ENCODE measurements around the gene PRIM1. TPM values are rescaled to one million over a fixed set of nuclear protein-coding genes. Genes with fewer than 3 reads are reported as not detected.

Gene PRIM1
- total and polyA plus RNA-seq, 2 of the 13 experiments (the other 11 are each of a cell fraction or from before 2014, with no cell fraction given), result 30.0 to 47.3 TPM

GRCh38 chr12:56724972-56725722 is 27.0 kb downstream of the PRIM1 start, which contains the start of gene NACA (continued):
- TF ChIP-seq, protein P1, sequence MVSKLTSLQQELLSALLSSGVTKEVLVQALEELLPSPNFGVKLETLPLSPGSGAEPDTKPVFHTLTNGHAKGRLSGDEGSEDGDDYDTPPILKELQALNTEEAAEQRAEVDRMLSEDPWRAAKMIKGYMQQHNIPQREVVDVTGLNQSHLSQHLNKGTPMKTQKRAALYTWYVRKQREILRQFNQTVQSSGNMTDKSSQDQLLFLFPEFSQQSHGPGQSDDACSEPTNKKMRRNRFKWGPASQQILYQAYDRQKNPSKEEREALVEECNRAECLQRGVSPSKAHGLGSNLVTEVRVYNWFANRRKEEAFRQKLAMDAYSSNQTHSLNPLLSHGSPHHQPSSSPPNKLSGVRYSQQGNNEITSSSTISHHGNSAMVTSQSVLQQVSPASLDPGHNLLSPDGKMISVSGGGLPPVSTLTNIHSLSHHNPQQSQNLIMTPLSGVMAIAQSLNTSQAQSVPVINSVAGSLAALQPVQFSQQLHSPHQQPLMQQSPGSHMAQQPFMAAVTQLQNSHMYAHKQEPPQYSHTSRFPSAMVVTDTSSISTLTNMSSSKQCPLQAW (CRISPR knock-in tag; IDR thresholded peaks at IDR 0.05), result peak; percentile 86
- TF ChIP-seq THAP9 (CRISPR knock-in tag; IDR thresholded peaks at IDR 0.05; ENCODE audit: borderline replicate concordance) (peak; percentile 93), FOXJ3 (CRISPR knock-in tag; IDR thresholded peaks at IDR 0.05; ENCODE audit: borderline replicate concordance) (no peak; the same call in 1 of the 2 replicates), DPF2 (CRISPR knock-in tag; IDR thresholded peaks at IDR 0.05; ENCODE audit: borderline replicate concordance, low read depth) (no peak), ZNF749 (CRISPR knock-in tag; IDR thresholded peaks at IDR 0.05; ENCODE audit: borderline replicate concordance) (no peak), PHF20 (CRISPR knock-in tag; IDR thresholded peaks at IDR 0.05) (peak; percentile 93), HMGXB4 (CRISPR knock-in tag; IDR thresholded peaks at IDR 0.05; ENCODE audit: borderline replicate concordance in 1 of 2, low read depth in 1 of 2) (peak; percentile 93 to 95), ZNF317 (CRISPR knock-in tag; IDR thresholded peaks at IDR 0.05) (peak; percentile 81), ZNF564 (CRISPR knock-in tag; IDR thresholded peaks at IDR 0.05) (peak; percentile 58; the same call in 1 of the 2 replicates), HNF4G (IDR thresholded peaks at IDR 0.05; ENCODE audit: borderline replicate concordance, low read depth, low read length) (peak; percentile 40; the same call in 1 of the 2 replicates), HNF4G (CRISPR knock-in tag; IDR thresholded peaks at IDR 0.05; ENCODE audit: borderline replicate concordance, low read depth) (peak; percentile 85), ZNF7 (CRISPR knock-in tag; IDR thresholded peaks at IDR 0.05) (no peak), RBAK (CRISPR knock-in tag; IDR thresholded peaks at IDR 0.05) (no peak), GATAD1 (CRISPR knock-in tag; IDR thresholded peaks at IDR 0.05) (peak; percentile 86), ZSCAN9 (CRISPR knock-in tag; IDR thresholded peaks at IDR 0.05; ENCODE audit: borderline replicate concordance) (peak; percentile 68; the same call in 1 of the 2 replicates)
- TF ChIP-seq, protein P2, sequence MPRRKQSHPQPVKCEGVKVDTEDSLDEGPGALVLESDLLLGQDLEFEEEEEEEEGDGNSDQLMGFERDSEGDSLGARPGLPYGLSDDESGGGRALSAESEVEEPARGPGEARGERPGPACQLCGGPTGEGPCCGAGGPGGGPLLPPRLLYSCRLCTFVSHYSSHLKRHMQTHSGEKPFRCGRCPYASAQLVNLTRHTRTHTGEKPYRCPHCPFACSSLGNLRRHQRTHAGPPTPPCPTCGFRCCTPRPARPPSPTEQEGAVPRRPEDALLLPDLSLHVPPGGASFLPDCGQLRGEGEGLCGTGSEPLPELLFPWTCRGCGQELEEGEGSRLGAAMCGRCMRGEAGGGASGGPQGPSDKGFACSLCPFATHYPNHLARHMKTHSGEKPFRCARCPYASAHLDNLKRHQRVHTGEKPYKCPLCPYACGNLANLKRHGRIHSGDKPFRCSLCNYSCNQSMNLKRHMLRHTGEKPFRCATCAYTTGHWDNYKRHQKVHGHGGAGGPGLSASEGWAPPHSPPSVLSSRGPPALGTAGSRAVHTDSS (CRISPR knock-in tag; conservative IDR thresholded peaks at IDR 0.05), result no peak
- TF ChIP-seq, protein P3, sequence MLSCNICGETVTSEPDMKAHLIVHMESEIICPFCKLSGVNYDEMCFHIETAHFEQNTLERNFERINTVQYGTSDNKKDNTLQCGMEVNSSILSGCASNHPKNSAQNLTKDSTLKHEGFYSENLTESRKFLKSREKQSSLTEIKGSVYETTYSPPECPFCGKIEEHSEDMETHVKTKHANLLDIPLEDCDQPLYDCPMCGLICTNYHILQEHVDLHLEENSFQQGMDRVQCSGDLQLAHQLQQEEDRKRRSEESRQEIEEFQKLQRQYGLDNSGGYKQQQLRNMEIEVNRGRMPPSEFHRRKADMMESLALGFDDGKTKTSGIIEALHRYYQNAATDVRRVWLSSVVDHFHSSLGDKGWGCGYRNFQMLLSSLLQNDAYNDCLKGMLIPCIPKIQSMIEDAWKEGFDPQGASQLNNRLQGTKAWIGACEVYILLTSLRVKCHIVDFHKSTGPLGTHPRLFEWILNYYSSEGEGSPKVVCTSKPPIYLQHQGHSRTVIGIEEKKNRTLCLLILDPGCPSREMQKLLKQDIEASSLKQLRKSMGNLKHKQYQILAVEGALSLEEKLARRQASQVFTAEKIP (CRISPR knock-in tag; IDR thresholded peaks at IDR 0.05; ENCODE audit: borderline replicate concordance), result 0 out of 2 replicates have a peak, but pooled peaks have one; percentile 75
